ENCODE measurements around the gene SLC17A9. TPM values are rescaled to one million over a fixed set of nuclear protein-coding genes. Genes with fewer than 3 reads are reported as not detected.

Gene SLC17A9
- total RNA-seq, 1 donor from 2014 or later = 12.4 TPM

GRCh38 chr20:62905536-62906117, 46.9 kb upstream of the SLC17A9 start:
- no peaks in the 10 kb centered on the region for H3K27me3 ChIP-seq (ENCODE audit: insufficient read depth, low read length)
- H3K4me1 ChIP-seq (ENCODE audit: insufficient read depth, low read length) = peaks cover 19% of the 10 kb centered on the region
- H3K4me2 ChIP-seq (ENCODE audit: low read length) = no peak overlapping the region
- Mint-ChIP-seq H3K4me1 (ENCODE audit: low read depth, unreplicated experiment) (peaks cover 15% of the 10 kb centered on the region), H3K9me3 (ENCODE audit: unreplicated experiment) (no peaks in the 10 kb centered on the region), H3K27me3 (ENCODE audit: low read depth, unreplicated experiment) (no peaks in the 10 kb centered on the region), H3K36me3 (ENCODE audit: low read depth, unreplicated experiment) (peaks cover 13% of the 10 kb centered on the region), H3K27ac (ENCODE audit: unreplicated experiment) (no peak overlapping the region), H3K4me3 (ENCODE audit: unreplicated experiment) (no peak overlapping the region)
- no peak overlapping the region for H3K9ac ChIP-seq (ENCODE audit: low read length)
- no peak overlapping the region for H3K27ac ChIP-seq (ENCODE audit: low read depth, low read length)
- DNase-seq (ENCODE audit: low read depth) (no peak), FAIRE-seq (no peak)
- H3K9me3 ChIP-seq (ENCODE audit: insufficient read depth, low read depth, low read length) = no peaks in the 10 kb centered on the region
- H3K36me3 ChIP-seq (ENCODE audit: insufficient read depth, low read length) = peaks cover 60% of the 10 kb centered on the region
- H4K20me1 ChIP-seq (ENCODE audit: insufficient read depth, low read length) = peaks cover 97% of the 10 kb centered on the region
- peaks cover 64% of the 10 kb centered on the region for H3K79me2 ChIP-seq (ENCODE audit: insufficient read depth, low read length)
- H2AFZ ChIP-seq (ENCODE audit: low read depth, low read length) = no peak overlapping the region
- no peak overlapping the region for H3K4me3 ChIP-seq (ENCODE audit: insufficient read depth, low read depth, low read length)
- TF ChIP-seq CTCF (IDR thresholded peaks at IDR 0.05; ENCODE audit: insufficient read depth, low read depth, low read length) (no peak), EZH2 (IDR thresholded peaks at IDR 0.05; ENCODE audit: insufficient read depth, low read length) (no peak)

- H2AFZ ChIP-seq (ENCODE audit: low read depth, low read length) = no peak overlapping the region
- H3K79me2 ChIP-seq (ENCODE audit: insufficient read depth, low read length) = peaks cover 70% of the 10 kb centered on the region
- no peak overlapping the region for H3K4me2 ChIP-seq (ENCODE audit: low read length)
- no peak for FAIRE-seq
- H3K36me3 ChIP-seq (ENCODE audit: insufficient read depth, low read length) = peaks cover 62% of the 10 kb centered on the region
- peaks cover 97% of the 10 kb centered on the region for H4K20me1 ChIP-seq (ENCODE audit: insufficient read depth, low read length)
- Mint-ChIP-seq H3K4me3 (ENCODE audit: unreplicated experiment) (no peak overlapping the region), H3K36me3 (ENCODE audit: low read depth, unreplicated experiment) (peaks cover 13% of the 10 kb centered on the region), H3K4me1 (ENCODE audit: low read depth, unreplicated experiment) (peaks cover 10% of the 10 kb centered on the region), H3K27ac (ENCODE audit: unreplicated experiment) (no peak overlapping the region), H3K27me3 (ENCODE audit: low read depth, unreplicated experiment) (no peaks in the 10 kb centered on the region), H3K9me3 (ENCODE audit: unreplicated experiment) (no peaks in the 10 kb centered on the region)
- TF ChIP-seq CTCF (IDR thresholded peaks at IDR 0.05; ENCODE audit: insufficient read depth, low read depth, low read length) (no peak), EZH2 (IDR thresholded peaks at IDR 0.05; ENCODE audit: insufficient read depth, low read length) (no peak)
- H3K9ac ChIP-seq (ENCODE audit: low read length) = no peak overlapping the region
- peaks cover 18% of the 10 kb centered on the region for H3K4me1 ChIP-seq (ENCODE audit: insufficient read depth, low read length)
- H3K4me3 ChIP-seq (ENCODE audit: insufficient read depth, low read depth, low read length) = no peak overlapping the region
- H3K27ac ChIP-seq (ENCODE audit: low read depth, low read length) = no peak overlapping the region
- no peaks in the 10 kb centered on the region for H3K27me3 ChIP-seq (ENCODE audit: insufficient read depth, low read length)
- no peak for DNase-seq (ENCODE audit: low read depth)
- H3K9me3 ChIP-seq (ENCODE audit: insufficient read depth, low read depth, low read length) = no peaks in the 10 kb centered on the region
Observed at GRCh38 chr20:62906209-62906608, 46.3 kb upstream of the SLC17A9 start.

GRCh38 chr20:62906647-62907375, 45.7 kb upstream of the SLC17A9 start:
- Histone ChIP-seq H3K36me3 (ENCODE audit: insufficient read depth, low read length) (peaks cover 62% of the 10 kb centered on the region), H3K4me1 (ENCODE audit: insufficient read depth, low read length) (peaks cover 18% of the 10 kb centered on the region), H3K9me3 (ENCODE audit: insufficient read depth, low read depth, low read length) (no peaks in the 10 kb centered on the region), H3K4me3 (ENCODE audit: insufficient read depth, low read depth, low read length) (no peak overlapping the region), H3K27me3 (ENCODE audit: insufficient read depth, low read length) (no peaks in the 10 kb centered on the region), H3K27ac (ENCODE audit: low read depth, low read length) (no peak overlapping the region), H3K79me2 (ENCODE audit: insufficient read depth, low read length) (peaks cover 76% of the 10 kb centered on the region), H3K9ac (ENCODE audit: low read length) (no peak overlapping the region), H2AFZ (ENCODE audit: low read depth, low read length) (no peak overlapping the region), H4K20me1 (ENCODE audit: insufficient read depth, low read length) (peaks cover 98% of the 10 kb centered on the region), H3K4me2 (ENCODE audit: low read length) (no peak overlapping the region)
- H3K4me3 Mint-ChIP-seq (ENCODE audit: unreplicated experiment) = no peak overlapping the region
- FAIRE-seq (no peak), DNase-seq (ENCODE audit: low read depth) (no peak)
- peaks cover 13% of the 10 kb centered on the region for H3K36me3 Mint-ChIP-seq (ENCODE audit: low read depth, unreplicated experiment)
- TF ChIP-seq CTCF (IDR thresholded peaks at IDR 0.05; ENCODE audit: insufficient read depth, low read depth, low read length) (no peak), EZH2 (IDR thresholded peaks at IDR 0.05; ENCODE audit: insufficient read depth, low read length) (no peak)
- H3K4me1 Mint-ChIP-seq (ENCODE audit: low read depth, unreplicated experiment) = peaks cover 10% of the 10 kb centered on the region
- H3K27me3 Mint-ChIP-seq (ENCODE audit: low read depth, unreplicated experiment) = no peaks in the 10 kb centered on the region
- no peaks in the 10 kb centered on the region for H3K9me3 Mint-ChIP-seq (ENCODE audit: unreplicated experiment)
- no peak overlapping the region for H3K27ac Mint-ChIP-seq (ENCODE audit: unreplicated experiment)
